HL-60 (cell line): ENCODE data around the gene RNF26.

ENCODE experiments used
- DNase-seq, 2 experiments: peaks; one replicate each; pipeline ENCODE4 v3.0.0-alpha.2; 2010 to 2020; ENCODE audit warnings: low read depth in 1 of 2, low spot score in 1 of 2
- H3K27ac ChIP-seq: fragments of 250-450 bp; sonication (Bioruptor Pico); replicated peaks from 2 replicates; pipeline ENCODE4 v1.5.1; 2020; ENCODE audit warnings: mild to moderate bottlenecking, moderate library complexity
- H3K27me3 ChIP-seq: fragments of 250-450 bp; sonication (Bioruptor Pico); 2 replicates; pipeline ENCODE4 v1.5.1; 2021; ENCODE audit warnings: mild to moderate bottlenecking, moderate library complexity; ENCODE audit not compliant: insufficient read depth, poor library complexity, severe bottlenecking
- H3K4me3 ChIP-seq: replicated peaks from 2 replicates; pipeline ENCODE4 v1.5.1; 2011; ENCODE audit warnings: mild to moderate bottlenecking, control low read depth, low read length; ENCODE audit not compliant: insufficient read depth
- CTCF ChIP-seq: IDR thresholded peaks from one replicate; pipeline ENCODE4 v1.5.1; 2011; ENCODE audit warnings: low read length, control low read depth, inconsistent platforms; ENCODE audit not compliant: insufficient read depth
- GABPA ChIP-seq: IDR thresholded peaks from 2 replicates; pipeline ENCODE4 v1.6.1; 2012; ENCODE audit warnings: low read depth
- POLR2AphosphoS5 ChIP-seq: IDR thresholded peaks from 2 replicates; pipeline ENCODE4 v1.6.1; 2012; ENCODE audit warnings: low read depth
- SPI1 ChIP-seq: IDR thresholded peaks from 2 replicates; pipeline ENCODE4 v1.6.1; 2012; ENCODE audit warnings: low read depth, mild to moderate bottlenecking, borderline replicate concordance
- TF ChIP-seq, protein P1 (sequence below): IDR thresholded peaks from 2 replicates; pipeline ENCODE4 v1.6.1; 2012; ENCODE audit warnings: low read depth; ENCODE audit not compliant: insufficient replicate concordance

The RNF26 gene

DNA sequence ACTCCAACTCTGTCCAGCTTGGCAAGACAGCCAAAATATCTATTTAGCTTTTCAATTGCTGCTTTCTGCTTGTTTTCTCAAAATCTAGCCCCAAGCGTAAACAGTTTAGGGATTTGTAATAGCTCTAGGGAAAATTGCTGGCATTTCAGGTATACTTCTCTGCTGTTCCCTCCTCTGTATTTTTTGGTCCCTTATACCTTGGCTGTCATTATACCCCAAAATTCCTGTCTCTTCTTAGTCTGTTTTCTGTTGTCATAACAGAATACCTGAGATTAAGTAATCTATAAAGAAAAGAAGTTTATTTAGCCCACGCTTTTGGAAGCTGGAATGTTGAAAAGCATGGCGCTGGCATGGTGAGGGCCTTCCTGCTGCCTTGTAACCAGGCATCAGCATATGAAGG lies 40.9 kb upstream of the RNF26 start:
- Histone ChIP-seq H3K4me3 (no peak overlapping the region), H3K27ac (no peak overlapping the region), H3K27me3 (no peaks in the 10 kb centered on the region)
- DNase-seq: no peak
- no peak for TF ChIP-seq POLR2AphosphoS5

DNA sequence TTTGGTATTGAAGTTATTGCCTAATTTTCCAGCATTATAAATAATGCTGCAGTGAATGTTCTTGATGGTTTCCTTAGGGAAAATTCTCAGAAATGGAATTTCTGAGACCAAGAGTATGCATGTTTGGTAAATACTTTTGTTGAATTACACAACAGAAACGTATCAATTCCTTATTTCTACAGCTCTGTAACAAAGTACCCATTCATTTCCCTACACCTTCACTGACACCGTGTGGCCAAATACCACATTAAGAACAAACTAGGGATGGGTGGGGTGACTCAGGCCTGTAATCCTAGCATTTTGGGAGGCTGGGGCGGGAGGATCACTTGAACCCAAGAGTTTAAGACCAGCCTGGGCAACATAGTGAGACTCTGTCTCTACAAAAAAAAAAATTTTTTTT lies 39.1 kb upstream of the RNF26 start:
- no peak for DNase-seq

GRCh38 chr11:119297938-119298337 lies 36.4 kb upstream of the RNF26 start:
- TF ChIP-seq GABPA (no peak), POLR2AphosphoS5 (no peak), CTCF (no peak), SPI1 (no peak)
- TF ChIP-seq, protein P1, sequence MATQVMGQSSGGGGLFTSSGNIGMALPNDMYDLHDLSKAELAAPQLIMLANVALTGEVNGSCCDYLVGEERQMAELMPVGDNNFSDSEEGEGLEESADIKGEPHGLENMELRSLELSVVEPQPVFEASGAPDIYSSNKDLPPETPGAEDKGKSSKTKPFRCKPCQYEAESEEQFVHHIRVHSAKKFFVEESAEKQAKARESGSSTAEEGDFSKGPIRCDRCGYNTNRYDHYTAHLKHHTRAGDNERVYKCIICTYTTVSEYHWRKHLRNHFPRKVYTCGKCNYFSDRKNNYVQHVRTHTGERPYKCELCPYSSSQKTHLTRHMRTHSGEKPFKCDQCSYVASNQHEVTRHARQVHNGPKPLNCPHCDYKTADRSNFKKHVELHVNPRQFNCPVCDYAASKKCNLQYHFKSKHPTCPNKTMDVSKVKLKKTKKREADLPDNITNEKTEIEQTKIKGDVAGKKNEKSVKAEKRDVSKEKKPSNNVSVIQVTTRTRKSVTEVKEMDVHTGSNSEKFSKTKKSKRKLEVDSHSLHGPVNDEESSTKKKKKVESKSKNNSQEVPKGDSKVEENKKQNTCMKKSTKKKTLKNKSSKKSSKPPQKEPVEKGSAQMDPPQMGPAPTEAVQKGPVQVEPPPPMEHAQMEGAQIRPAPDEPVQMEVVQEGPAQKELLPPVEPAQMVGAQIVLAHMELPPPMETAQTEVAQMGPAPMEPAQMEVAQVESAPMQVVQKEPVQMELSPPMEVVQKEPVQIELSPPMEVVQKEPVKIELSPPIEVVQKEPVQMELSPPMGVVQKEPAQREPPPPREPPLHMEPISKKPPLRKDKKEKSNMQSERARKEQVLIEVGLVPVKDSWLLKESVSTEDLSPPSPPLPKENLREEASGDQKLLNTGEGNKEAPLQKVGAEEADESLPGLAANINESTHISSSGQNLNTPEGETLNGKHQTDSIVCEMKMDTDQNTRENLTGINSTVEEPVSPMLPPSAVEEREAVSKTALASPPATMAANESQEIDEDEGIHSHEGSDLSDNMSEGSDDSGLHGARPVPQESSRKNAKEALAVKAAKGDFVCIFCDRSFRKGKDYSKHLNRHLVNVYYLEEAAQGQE: no peak
- DNase-seq: no peak
- Histone ChIP-seq H3K27ac (no peak overlapping the region), H3K27me3 (no peaks in the 10 kb centered on the region), H3K4me3 (no peak overlapping the region)

More for the DNA sequence above, 39.1 kb upstream of the RNF26 start:
- H3K27ac ChIP-seq: no peak overlapping the region
- H3K4me3 ChIP-seq: no peak overlapping the region
- TF ChIP-seq, protein P1: no peak
- no peak for TF ChIP-seq SPI1
- no peak for TF ChIP-seq POLR2AphosphoS5
- TF ChIP-seq GABPA: no peak
- H3K27me3 ChIP-seq: no peaks in the 10 kb centered on the region

DNA sequence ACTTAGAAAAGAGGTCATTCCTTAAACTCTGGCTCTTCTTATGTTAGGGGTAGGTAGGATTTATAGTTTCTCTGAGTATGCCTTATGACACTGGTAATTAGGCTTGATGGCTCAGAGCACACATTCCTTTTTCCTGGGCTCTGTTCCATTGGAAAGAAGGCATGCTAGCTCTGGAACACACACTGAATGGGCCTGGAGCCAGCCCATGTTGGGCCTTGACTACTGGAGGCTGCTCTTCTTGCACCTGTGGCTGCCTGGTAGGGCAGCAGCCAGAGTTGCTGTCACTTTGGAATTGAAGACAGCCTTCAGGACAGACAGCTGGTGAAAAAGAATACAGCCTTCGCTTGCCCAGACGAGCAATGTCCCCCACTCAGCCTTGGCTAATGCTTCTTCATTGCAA lies 35.6 kb upstream of the RNF26 start:
- Histone ChIP-seq H3K4me3 (no peak overlapping the region), H3K27ac (no peak overlapping the region), H3K27me3 (no peaks in the 10 kb centered on the region)
- TF ChIP-seq CTCF: no peak
- no peak for TF ChIP-seq SPI1
- no peak for TF ChIP-seq POLR2AphosphoS5
- no peak for TF ChIP-seq GABPA
- TF ChIP-seq, protein P1: no peak
- DNase-seq: no peak
